ENCODE results near the gene MED13L. TPM values are rescaled to one million over a fixed set of nuclear protein-coding genes. Genes with fewer than 3 reads are reported as not detected.

The MED13L gene
- total RNA-seq, 2 experiments from 2014 or later = 112 to 120 TPM

GRCh38 chr12:116148844-116149243, 128.6 kb downstream of the MED13L start:
- POLR2A ChIA-PET = no interaction called here
- H3K4me1 Mint-ChIP-seq = peaks cover 21% of the 10 kb centered on the region
- ATAC-seq (ENCODE audit: low read depth) (no peak), DNase-seq (no peak)
- H3K4me3 Mint-ChIP-seq = no peak overlapping the region
- H3K9me3 Mint-ChIP-seq = no peaks in the 10 kb centered on the region
- peaks cover 1% of the 10 kb centered on the region for H3K36me3 Mint-ChIP-seq
- H3K27me3 Mint-ChIP-seq = no peaks in the 10 kb centered on the region
- H3K27ac Mint-ChIP-seq = no peak overlapping the region

DNA sequence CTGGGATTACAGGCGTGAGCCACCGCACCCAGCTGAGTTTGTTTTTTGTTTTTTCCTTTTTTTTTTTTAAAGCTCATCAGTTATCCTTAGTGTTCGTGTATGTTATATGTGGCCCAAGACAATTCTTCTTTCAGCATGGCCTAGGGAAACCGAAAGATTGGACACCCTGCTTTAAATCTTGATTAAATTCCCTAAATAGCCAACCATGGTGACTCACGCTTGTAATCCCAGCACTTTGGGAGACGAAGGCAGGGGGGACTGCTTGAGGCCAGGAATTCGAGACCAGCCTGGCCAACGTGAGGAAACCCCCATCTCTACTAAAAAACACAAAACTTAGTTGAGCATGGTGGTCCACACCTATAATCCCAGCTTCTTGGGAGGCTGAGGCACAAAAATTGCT, 131.1 kb downstream of the MED13L start:
- no peaks in the 10 kb centered on the region for H3K27me3 Mint-ChIP-seq
- POLR2A ChIA-PET = no interaction called here
- DNase-seq = no peak
- peaks cover 1% of the 10 kb centered on the region for H3K36me3 Mint-ChIP-seq
- ATAC-seq (ENCODE audit: low read depth) = no peak
- H3K4me1 Mint-ChIP-seq = peaks cover 30% of the 10 kb centered on the region
- no peaks in the 10 kb centered on the region for H3K9me3 Mint-ChIP-seq
- no peak overlapping the region for H3K4me3 Mint-ChIP-seq
- no peak overlapping the region for H3K27ac Mint-ChIP-seq

DNA sequence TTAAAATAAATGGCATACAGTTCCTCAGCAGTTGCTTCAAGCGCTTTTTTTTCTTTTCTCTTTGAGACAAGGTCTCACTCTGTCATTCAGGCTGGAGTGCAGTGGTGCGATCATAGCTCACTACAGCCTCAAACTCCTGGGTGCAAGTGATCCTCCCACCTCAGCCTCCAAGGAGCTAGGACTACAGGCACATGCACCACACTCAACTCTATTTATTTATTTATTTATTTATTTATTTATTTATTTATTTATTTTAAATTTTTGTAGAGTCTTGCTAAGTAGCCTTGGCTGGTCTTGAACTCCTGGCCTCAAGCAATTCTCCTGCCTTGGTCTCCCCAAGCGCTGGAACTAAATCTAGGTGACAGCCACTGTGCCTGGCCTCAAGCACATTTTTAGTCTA, 132.0 kb downstream of the MED13L start:
- no peaks in the 10 kb centered on the region for H3K9me3 Mint-ChIP-seq
- DNase-seq (no peak), ATAC-seq (ENCODE audit: low read depth) (no peak)
- H3K36me3 Mint-ChIP-seq = peaks cover under 1% of the 10 kb centered on the region
- peaks cover 30% of the 10 kb centered on the region for H3K4me1 Mint-ChIP-seq
- H3K27ac Mint-ChIP-seq = no peak overlapping the region
- H3K4me3 Mint-ChIP-seq = no peak overlapping the region
- POLR2A ChIA-PET = interaction anchor here (0.5 kb wide), 1 partner anchor 128 kb away, joined by 4 read pairs; no protein-coding TSS in a partner anchor
- H3K27me3 Mint-ChIP-seq = no peaks in the 10 kb centered on the region

DNA sequence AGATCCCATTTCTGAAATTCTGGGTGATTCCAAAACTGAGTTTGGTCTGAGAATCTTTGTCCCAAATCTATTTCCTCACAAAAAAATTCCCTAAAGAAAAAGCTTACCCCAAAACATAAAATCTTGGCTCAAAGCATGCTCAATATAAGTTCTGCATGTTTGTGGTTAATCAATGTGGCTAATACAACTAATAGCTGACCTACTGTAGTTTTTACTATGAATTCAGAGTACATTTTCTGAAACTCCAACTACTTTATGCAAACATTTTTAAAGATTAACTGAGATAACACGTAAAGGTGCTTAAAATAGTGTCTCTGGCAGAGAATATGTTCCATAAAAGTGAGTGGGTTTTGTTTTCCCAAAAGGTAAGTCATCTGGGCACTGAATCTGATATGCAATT, 133.1 kb downstream of the MED13L start:
- Mint-ChIP-seq H3K27ac (no peak overlapping the region), H3K9me3 (no peaks in the 10 kb centered on the region), H3K27me3 (no peaks in the 10 kb centered on the region), H3K4me1 (peaks cover 32% of the 10 kb centered on the region), H3K36me3 (no peaks in the 10 kb centered on the region), H3K4me3 (no peak overlapping the region)
- no peak for DNase-seq
- no peak for ATAC-seq (ENCODE audit: low read depth)
- POLR2A ChIA-PET = no interaction called here

- Mint-ChIP-seq H3K27me3 (no peaks in the 10 kb centered on the region), H3K4me3 (no peak overlapping the region)
These were observed 133.6 kb downstream of the MED13L start for GRCh38 chr12:116143909-116144308.

DNA sequence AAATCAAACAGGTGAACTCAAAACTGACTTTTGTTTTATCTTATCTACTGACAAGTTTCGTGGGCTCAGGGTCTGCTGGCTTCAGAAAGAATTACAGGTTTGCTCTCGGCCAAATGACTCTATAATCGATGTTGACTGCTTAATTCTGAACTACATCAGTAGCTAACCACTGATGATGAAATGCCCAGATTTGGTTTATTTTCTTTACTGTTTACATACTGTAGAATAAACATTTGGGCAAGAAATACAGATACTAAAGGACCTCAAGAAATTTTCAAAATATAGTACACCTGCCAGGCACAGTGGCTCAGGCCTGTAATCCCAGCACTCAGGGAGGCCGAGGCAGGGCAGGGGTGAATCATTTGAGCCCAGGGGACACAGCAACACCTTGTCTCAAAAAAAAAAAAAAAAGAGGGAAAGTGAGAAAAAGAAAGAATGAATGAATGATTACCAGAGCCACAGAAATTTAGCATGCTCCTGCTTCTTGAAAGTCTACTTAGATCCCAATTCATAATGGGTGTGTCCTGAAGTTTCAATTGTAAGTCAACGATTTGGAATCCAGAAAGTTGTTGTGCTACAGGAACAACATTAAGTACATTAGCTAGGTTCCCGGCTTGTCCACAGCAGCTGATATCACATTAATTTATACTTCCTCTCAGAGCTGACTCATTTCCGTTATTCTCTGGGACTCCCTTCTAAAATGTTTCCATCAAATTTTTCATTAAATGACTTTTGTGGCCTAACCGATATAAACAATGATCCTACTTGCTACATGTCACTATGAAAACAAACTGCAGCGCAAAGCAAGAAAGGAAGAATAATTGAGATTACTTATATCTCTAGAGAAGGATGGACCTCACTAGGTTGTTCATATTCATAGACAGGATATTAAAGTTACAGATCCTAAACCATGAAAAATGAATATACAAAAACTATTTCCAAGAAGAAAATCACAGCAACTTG, 134.3 kb downstream of the MED13L start:
- POLR2A ChIA-PET = interaction anchor here (0.7 kb wide), 1 partner anchor 622 kb away, joined by 3 read pairs; no protein-coding TSS in a partner anchor
- Mint-ChIP-seq H3K4me3 (peak overlapping the region; percentile 15), H3K4me1 (peaks cover 34% of the 10 kb centered on the region), H3K9me3 (no peaks in the 10 kb centered on the region), H3K27me3 (no peaks in the 10 kb centered on the region), H3K27ac (peak overlapping the region; percentile 56), H3K36me3 (no peaks in the 10 kb centered on the region)
- ATAC-seq (ENCODE audit: low read depth) = peak; percentile 46
- no peak for DNase-seq

More at GRCh38 chr12:116143909-116144308, 133.6 kb downstream of the MED13L start:
- Mint-ChIP-seq H3K27ac (no peak overlapping the region), H3K4me1 (peaks cover 32% of the 10 kb centered on the region), H3K9me3 (no peaks in the 10 kb centered on the region), H3K36me3 (no peaks in the 10 kb centered on the region)
- POLR2A ChIA-PET = interaction anchor here (0.7 kb wide), 1 partner anchor 621 kb away, joined by 3 read pairs; no protein-coding TSS in a partner anchor
- DNase-seq = no peak
- peak; percentile 38 for ATAC-seq (ENCODE audit: low read depth)

DNA sequence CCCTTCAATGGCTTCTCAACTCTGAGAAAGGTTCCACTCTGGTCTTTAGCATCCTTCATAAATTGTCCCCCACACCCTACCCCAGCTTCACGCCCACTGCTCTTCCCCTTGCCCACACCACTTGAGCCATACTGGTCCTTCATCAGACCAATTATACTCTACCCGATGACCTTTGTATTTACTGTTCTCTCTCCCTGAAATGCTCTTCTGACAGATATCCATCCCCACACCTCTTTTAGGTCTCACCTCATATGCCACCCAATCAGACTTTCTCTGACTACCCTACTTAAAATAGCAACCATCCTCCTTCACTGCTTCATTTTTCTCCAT, 135.7 kb downstream of the MED13L start:
- DNase-seq (no peak), ATAC-seq (ENCODE audit: low read depth) (no peak)
- POLR2A ChIA-PET = no interaction called here
- Mint-ChIP-seq H3K27ac (no peak overlapping the region), H3K27me3 (no peaks in the 10 kb centered on the region), H3K9me3 (no peaks in the 10 kb centered on the region), H3K4me3 (no peak overlapping the region), H3K36me3 (no peaks in the 10 kb centered on the region), H3K4me1 (peaks cover 43% of the 10 kb centered on the region)

DNA sequence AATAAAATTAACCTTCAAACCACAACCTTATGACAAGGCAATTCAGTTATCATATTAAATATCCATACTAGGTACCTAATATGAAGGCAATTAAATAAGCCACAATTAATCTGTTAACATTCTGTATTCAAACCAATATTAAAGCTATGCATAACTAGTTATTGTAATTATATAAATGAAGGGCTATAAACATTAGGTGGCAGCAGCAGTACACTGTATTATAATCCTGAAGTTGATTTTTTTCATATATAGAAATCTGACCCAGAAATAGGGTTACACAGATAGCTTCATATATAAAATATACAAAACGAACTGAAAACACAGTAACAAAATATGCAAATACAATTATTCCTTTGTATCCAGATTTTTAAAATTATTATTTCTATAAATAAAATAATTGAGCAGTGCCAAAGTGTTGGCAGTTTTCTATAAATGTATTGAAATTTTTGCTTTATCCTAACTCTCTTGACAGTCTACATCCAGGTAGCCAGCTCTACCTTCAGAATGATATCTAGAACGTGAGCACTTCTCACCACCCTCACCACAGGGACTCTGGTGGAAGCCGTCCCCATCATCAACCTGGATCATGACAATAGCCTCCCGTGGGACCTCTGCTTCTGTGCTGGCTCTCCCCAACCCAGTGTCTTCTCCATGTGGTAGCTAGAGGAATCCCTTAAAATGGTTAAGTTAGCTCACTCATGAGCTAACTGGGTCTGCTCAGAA, 136.2 kb downstream of the MED13L start:
- Mint-ChIP-seq H3K4me1 (peaks cover 46% of the 10 kb centered on the region), H3K27ac (no peak overlapping the region), H3K4me3 (no peak overlapping the region), H3K36me3 (peaks cover 1% of the 10 kb centered on the region), H3K9me3 (no peaks in the 10 kb centered on the region), H3K27me3 (no peaks in the 10 kb centered on the region)
- no peak for ATAC-seq (ENCODE audit: low read depth)
- POLR2A ChIA-PET = no interaction called here
- DNase-seq = no peak

DNA sequence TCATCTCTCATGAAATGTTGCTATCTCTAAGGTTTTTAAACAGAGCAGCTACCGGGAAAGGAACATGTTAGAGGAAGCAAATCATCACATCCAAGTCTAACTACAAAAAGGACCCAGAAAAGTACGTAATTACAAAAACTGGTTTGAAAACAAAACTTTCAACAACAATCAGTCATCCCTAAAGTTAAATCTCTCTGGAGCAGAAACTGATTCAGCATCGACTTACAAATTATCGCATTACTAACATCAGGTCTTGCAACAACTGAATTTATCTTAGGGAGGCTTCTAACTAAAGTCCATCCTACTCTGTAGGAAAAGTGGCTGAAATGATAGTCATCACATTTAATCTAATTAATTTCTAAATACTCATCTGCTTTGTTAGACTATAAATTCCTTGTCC, 137.0 kb downstream of the MED13L start:
- Mint-ChIP-seq H3K36me3 (peaks cover 4% of the 10 kb centered on the region), H3K4me1 (peaks cover 50% of the 10 kb centered on the region), H3K27me3 (no peaks in the 10 kb centered on the region), H3K4me3 (no peak overlapping the region), H3K9me3 (no peaks in the 10 kb centered on the region), H3K27ac (no peak overlapping the region)
- no peak for ATAC-seq (ENCODE audit: low read depth)
- POLR2A ChIA-PET = no interaction called here
- no peak for DNase-seq

DNA sequence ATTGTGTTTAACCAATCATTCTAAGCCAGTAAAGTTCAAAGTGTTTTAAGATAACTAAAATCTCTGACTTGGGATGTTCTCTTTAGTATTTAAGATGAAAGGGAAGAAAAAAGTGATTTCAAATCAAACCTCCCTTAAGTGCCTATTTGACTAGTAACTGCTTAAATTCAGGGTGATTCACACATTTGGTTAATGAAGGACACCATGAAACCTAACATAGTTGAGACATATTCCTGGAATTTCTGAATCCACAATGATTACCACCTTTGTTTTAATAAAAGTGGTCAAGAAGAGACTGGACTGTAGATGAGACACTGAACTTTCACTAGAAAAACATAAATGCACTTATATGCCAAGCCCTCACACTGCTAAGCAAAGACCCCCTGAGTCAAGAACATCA, 138.7 kb downstream of the MED13L start:
- Mint-ChIP-seq H3K27me3 (no peaks in the 10 kb centered on the region), H3K36me3 (peaks cover 4% of the 10 kb centered on the region), H3K4me1 (peaks cover 54% of the 10 kb centered on the region), H3K27ac (no peak overlapping the region), H3K4me3 (no peak overlapping the region), H3K9me3 (no peaks in the 10 kb centered on the region)
- no peak for ATAC-seq (ENCODE audit: low read depth)
- POLR2A ChIA-PET = no interaction called here
- no peak for DNase-seq

DNA sequence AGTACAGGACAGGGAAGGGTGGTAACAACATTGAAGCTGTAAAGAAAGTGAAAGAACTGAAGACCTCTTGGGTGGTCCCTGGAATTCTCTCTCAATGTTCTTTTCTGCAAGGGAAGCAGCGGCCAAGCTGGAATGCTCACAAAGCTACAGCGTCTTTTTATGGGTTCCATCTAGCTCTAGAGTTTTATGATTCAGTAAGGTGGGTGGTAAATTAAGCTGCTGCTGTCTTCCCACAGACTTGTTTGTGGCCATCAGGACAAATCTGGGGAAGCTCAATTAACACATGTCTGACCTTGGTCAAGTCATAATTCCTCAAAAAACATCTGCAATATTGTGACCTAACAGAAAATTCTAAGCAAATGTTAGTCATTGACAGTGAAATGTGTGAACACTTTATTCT, 139.1 kb downstream of the MED13L start:
- ATAC-seq (ENCODE audit: low read depth) (no peak), DNase-seq (no peak)
- H3K9me3 Mint-ChIP-seq = no peaks in the 10 kb centered on the region
- POLR2A ChIA-PET = no interaction called here
- no peaks in the 10 kb centered on the region for H3K27me3 Mint-ChIP-seq
- H3K4me1 Mint-ChIP-seq = peaks cover 54% of the 10 kb centered on the region
- no peak overlapping the region for H3K4me3 Mint-ChIP-seq
- H3K27ac Mint-ChIP-seq = no peak overlapping the region
- H3K36me3 Mint-ChIP-seq = peaks cover 4% of the 10 kb centered on the region

- Mint-ChIP-seq H3K4me3 (peak overlapping the region; percentile 9), H3K27ac (peak overlapping the region; percentile 70), H3K9me3 (no peaks in the 10 kb centered on the region), H3K36me3 (peaks cover 4% of the 10 kb centered on the region), H3K27me3 (no peaks in the 10 kb centered on the region), H3K4me1 (peaks cover 55% of the 10 kb centered on the region)
- no peak for ATAC-seq (ENCODE audit: low read depth)
- POLR2A ChIA-PET = interaction anchor here (0.8 kb wide), 1 partner anchor 76 kb away, joined by 3 read pairs; no protein-coding TSS in a partner anchor
- no peak for DNase-seq
These were observed 140.2 kb downstream of the MED13L start for GRCh38 chr12:116137318-116137717.

- ATAC-seq (ENCODE audit: low read depth) (peak; percentile 84), DNase-seq (no peak)
- POLR2A ChIA-PET = interaction anchor here (0.9 kb wide), 1 partner anchor 14 kb away, joined by 3 read pairs; no protein-coding TSS in a partner anchor
- Mint-ChIP-seq H3K27ac (peak overlapping the region; percentile 98), H3K36me3 (peaks cover 4% of the 10 kb centered on the region), H3K9me3 (no peaks in the 10 kb centered on the region), H3K27me3 (no peaks in the 10 kb centered on the region), H3K4me3 (peak overlapping the region; percentile 76), H3K4me1 (peaks cover 49% of the 10 kb centered on the region)
These were observed 141.2 kb downstream of the MED13L start for GRCh38 chr12:116136340-116136739.
